Activated naive CD8-positive, alpha-beta T cell treated with anti-CD3 and anti-CD28 coated beads, Interleukin-2, amount 50 U/mL, for 24 hours (primary cell): Measurements from ENCODE around the gene PWP1.
A peak's percentile ranks its signal among the peaks of the same experiment; 100 is the strongest.

Experiments used
- ATAC-seq: fragments of 150-1000 bp; cut with Tn5 transposase; one replicate; pipeline ENCODE4 v1.10.0; 2021
- DNase-seq: peaks from one replicate; pipeline ENCODE4 v3.0.0; 2021
- H3K27ac Mint-ChIP-seq: one replicate; pipeline ENCODE4 v1.8.0; 2021; ENCODE audit warnings: mild to moderate bottlenecking, mixed read lengths
- H3K27me3 Mint-ChIP-seq: one replicate; pipeline ENCODE4 v1.8.0; 2021; ENCODE audit warnings: mixed read lengths
- H3K36me3 Mint-ChIP-seq: one replicate; pipeline ENCODE4 v1.8.0; 2021; ENCODE audit warnings: low read depth, mixed read lengths
- H3K4me1 Mint-ChIP-seq: one replicate; pipeline ENCODE4 v1.8.0; 2021; ENCODE audit warnings: mixed read lengths
- H3K4me3 Mint-ChIP-seq: one replicate; pipeline ENCODE4 v1.8.0; 2021; ENCODE audit warnings: mild to moderate bottlenecking, moderate library complexity, mixed read lengths
- H3K9me3 Mint-ChIP-seq: one replicate; pipeline ENCODE4 v1.8.0; 2021; ENCODE audit warnings: mixed read lengths

The PWP1 gene

GRCh38 chr12:107685360-107686248 is at the start of gene PWP1:
PWP1 (plus strand) TSS chr12:107685799; CDS start chr12:107685900, 101 bp downstream.
- Mint-ChIP-seq H3K4me1 (peaks cover 30% of the 10 kb centered on the region), H3K4me3 (peak within 1 kb of the TSS; percentile 98), H3K27ac (peak within 1 kb of the TSS; percentile 100), H3K9me3 (peaks cover 4% of the 10 kb centered on the region), H3K36me3 (peaks cover 35% of the 10 kb centered on the region), H3K27me3 (peaks cover 4% of the 10 kb centered on the region)
- ATAC-seq (peak; percentile 93), DNase-seq (peak; percentile 96)

- Mint-ChIP-seq H3K4me1 (no peaks in the 10 kb centered on the region), H3K27me3 (no peaks in the 10 kb centered on the region), H3K4me3 (no peak overlapping the region), H3K36me3 (peaks cover 2% of the 10 kb centered on the region), H3K27ac (no peak overlapping the region), H3K9me3 (no peaks in the 10 kb centered on the region)
- no peak for ATAC-seq
- DNase-seq, result no peak
Measured at GRCh38 chr12:107641154-107641553, 44.4 kb upstream of the PWP1 start.

GRCh38 chr12:107642240-107642639 is 43.4 kb upstream of the PWP1 start:
- DNase-seq (no peak), ATAC-seq (no peak)
- no peak overlapping the region for H3K4me3 Mint-ChIP-seq
- H3K4me1 Mint-ChIP-seq, result no peaks in the 10 kb centered on the region
- H3K36me3 Mint-ChIP-seq, result peaks cover 2% of the 10 kb centered on the region
- no peaks in the 10 kb centered on the region for H3K27me3 Mint-ChIP-seq
- H3K27ac Mint-ChIP-seq, result no peak overlapping the region
- H3K9me3 Mint-ChIP-seq, result no peaks in the 10 kb centered on the region

GRCh38 chr12:107645630-107646333 is 39.8 kb upstream of the PWP1 start:
- ATAC-seq, result no peak
- H3K36me3 Mint-ChIP-seq, result peaks cover 2% of the 10 kb centered on the region
- DNase-seq, result no peak
- H3K27ac Mint-ChIP-seq, result no peak overlapping the region
- no peaks in the 10 kb centered on the region for H3K9me3 Mint-ChIP-seq
- H3K27me3 Mint-ChIP-seq, result no peaks in the 10 kb centered on the region
- H3K4me3 Mint-ChIP-seq, result no peak overlapping the region
- no peaks in the 10 kb centered on the region for H3K4me1 Mint-ChIP-seq

GRCh38 chr12:107646436-107646835 is 39.2 kb upstream of the PWP1 start:
- ATAC-seq (no peak), DNase-seq (no peak)
- H3K4me3 Mint-ChIP-seq, result no peak overlapping the region
- H3K4me1 Mint-ChIP-seq, result no peaks in the 10 kb centered on the region
- no peak overlapping the region for H3K27ac Mint-ChIP-seq
- no peaks in the 10 kb centered on the region for H3K9me3 Mint-ChIP-seq
- no peaks in the 10 kb centered on the region for H3K27me3 Mint-ChIP-seq
- peaks cover 2% of the 10 kb centered on the region for H3K36me3 Mint-ChIP-seq

GRCh38 chr12:107649661-107650061 is 35.9 kb upstream of the PWP1 start:
- Mint-ChIP-seq H3K9me3 (no peaks in the 10 kb centered on the region), H3K27ac (no peak overlapping the region), H3K4me1 (no peaks in the 10 kb centered on the region), H3K36me3 (no peaks in the 10 kb centered on the region), H3K27me3 (no peaks in the 10 kb centered on the region), H3K4me3 (no peak overlapping the region)
- no peak for DNase-seq
- ATAC-seq, result no peak

GRCh38 chr12:107650977-107651376 is 34.6 kb upstream of the PWP1 start:
- Mint-ChIP-seq H3K4me3 (no peak overlapping the region), H3K9me3 (no peaks in the 10 kb centered on the region), H3K36me3 (no peaks in the 10 kb centered on the region), H3K27ac (no peak overlapping the region), H3K4me1 (no peaks in the 10 kb centered on the region), H3K27me3 (no peaks in the 10 kb centered on the region)
- no peak for DNase-seq
- no peak for ATAC-seq

- Mint-ChIP-seq H3K4me3 (no peak overlapping the region), H3K27me3 (no peaks in the 10 kb centered on the region), H3K27ac (no peak overlapping the region), H3K9me3 (no peaks in the 10 kb centered on the region), H3K4me1 (no peaks in the 10 kb centered on the region), H3K36me3 (no peaks in the 10 kb centered on the region)
- no peak for DNase-seq
- no peak for ATAC-seq
Measured at GRCh38 chr12:107651571-107652449, 33.8 kb upstream of the PWP1 start.

- H3K4me1 Mint-ChIP-seq, result no peaks in the 10 kb centered on the region
- no peaks in the 10 kb centered on the region for H3K36me3 Mint-ChIP-seq
- DNase-seq (no peak), ATAC-seq (no peak)
- H3K9me3 Mint-ChIP-seq, result no peaks in the 10 kb centered on the region
- no peak overlapping the region for H3K4me3 Mint-ChIP-seq
- no peaks in the 10 kb centered on the region for H3K27me3 Mint-ChIP-seq
- H3K27ac Mint-ChIP-seq, result no peak overlapping the region
Measured at GRCh38 chr12:107653519-107653918, 32.1 kb upstream of the PWP1 start.

- H3K27me3 Mint-ChIP-seq, result no peaks in the 10 kb centered on the region
- H3K27ac Mint-ChIP-seq, result no peak overlapping the region
- no peaks in the 10 kb centered on the region for H3K9me3 Mint-ChIP-seq
- DNase-seq, result no peak
- H3K4me3 Mint-ChIP-seq, result no peak overlapping the region
- H3K36me3 Mint-ChIP-seq, result no peaks in the 10 kb centered on the region
- H3K4me1 Mint-ChIP-seq, result no peaks in the 10 kb centered on the region
- ATAC-seq, result no peak
Measured at GRCh38 chr12:107654873-107655272, 30.7 kb upstream of the PWP1 start.

GRCh38 chr12:107655281-107656065 is 30.1 kb upstream of the PWP1 start:
- Mint-ChIP-seq H3K27ac (no peak overlapping the region), H3K27me3 (no peaks in the 10 kb centered on the region), H3K36me3 (no peaks in the 10 kb centered on the region), H3K9me3 (no peaks in the 10 kb centered on the region), H3K4me3 (no peak overlapping the region), H3K4me1 (no peaks in the 10 kb centered on the region)
- ATAC-seq, result no peak
- no peak for DNase-seq

- no peaks in the 10 kb centered on the region for H3K9me3 Mint-ChIP-seq
- no peaks in the 10 kb centered on the region for H3K36me3 Mint-ChIP-seq
- no peak overlapping the region for H3K27ac Mint-ChIP-seq
- H3K27me3 Mint-ChIP-seq, result no peaks in the 10 kb centered on the region
- ATAC-seq (no peak), DNase-seq (no peak)
- no peaks in the 10 kb centered on the region for H3K4me1 Mint-ChIP-seq
- H3K4me3 Mint-ChIP-seq, result no peak overlapping the region
Measured at GRCh38 chr12:107656302-107656701, 29.3 kb upstream of the PWP1 start.

- ATAC-seq (no peak), DNase-seq (no peak)
- no peak overlapping the region for H3K4me3 Mint-ChIP-seq
- H3K9me3 Mint-ChIP-seq, result no peaks in the 10 kb centered on the region
- H3K27ac Mint-ChIP-seq, result no peak overlapping the region
- no peaks in the 10 kb centered on the region for H3K27me3 Mint-ChIP-seq
- no peaks in the 10 kb centered on the region for H3K4me1 Mint-ChIP-seq
- H3K36me3 Mint-ChIP-seq, result no peaks in the 10 kb centered on the region
Measured at GRCh38 chr12:107657133-107657532, 28.5 kb upstream of the PWP1 start.

- no peaks in the 10 kb centered on the region for H3K4me1 Mint-ChIP-seq
- no peaks in the 10 kb centered on the region for H3K9me3 Mint-ChIP-seq
Measured at GRCh38 chr12:107657621-107658020, 28.0 kb upstream of the PWP1 start.

More at GRCh38 chr12:107657621-107658020, 28.0 kb upstream of the PWP1 start:
- DNase-seq (no peak), ATAC-seq (no peak)
- H3K27ac Mint-ChIP-seq, result no peak overlapping the region
- no peaks in the 10 kb centered on the region for H3K36me3 Mint-ChIP-seq
- no peak overlapping the region for H3K4me3 Mint-ChIP-seq
- H3K27me3 Mint-ChIP-seq, result no peaks in the 10 kb centered on the region
